GM18858 (cell line): Measurements from ENCODE around the gene HSD3B7.
A peak's percentile ranks its signal among the peaks of the same experiment; 100 is the strongest.

Experiments used
- ATAC-seq: cut with Tn5 transposase; IDR thresholded peaks from one replicate; pipeline ENCODE4 v1.9.1; 2021; ENCODE audit not compliant: unreplicated experiment

The HSD3B7 gene

GRCh38 chr16:30956601-30957455, 28.2 kb upstream of the HSD3B7 start:
- no peak for ATAC-seq

- peak; percentile 47 for ATAC-seq
Observed at GRCh38 chr16:30957456-30958174, 27.4 kb upstream of the HSD3B7 start, which contains the start of gene SETD1A. Gene SETD1A, plus strand, starts transcription at chr16:30957754. Its CDS starts 978 bp downstream, at chr16:30958732.

GRCh38 chr16:30958175-30959079, 26.6 kb upstream of the HSD3B7 start:
- ATAC-seq, result peak; percentile 1

- ATAC-seq, result no peak
Observed at GRCh38 chr16:30961384-30961783, 23.6 kb upstream of the HSD3B7 start.

GRCh38 chr16:30963925-30964511, 21.0 kb upstream of the HSD3B7 start:
- no peak for ATAC-seq

GRCh38 chr16:30964574-30965226, 20.3 kb upstream of the HSD3B7 start:
- no peak for ATAC-seq

GRCh38 chr16:30965436-30965835, 19.6 kb upstream of the HSD3B7 start:
- ATAC-seq, result no peak

GRCh38 chr16:30966033-30966619, 18.9 kb upstream of the HSD3B7 start:
- ATAC-seq, result no peak

- ATAC-seq, result no peak
Observed at GRCh38 chr16:30967795-30968194, 17.2 kb upstream of the HSD3B7 start.

GRCh38 chr16:30969246-30969842, 15.7 kb upstream of the HSD3B7 start:
- ATAC-seq, result no peak

GRCh38 chr16:30971298-30971697, 13.7 kb upstream of the HSD3B7 start:
- ATAC-seq, result no peak

- no peak for ATAC-seq
Observed at GRCh38 chr16:30972872-30973271, 12.1 kb upstream of the HSD3B7 start.

GRCh38 chr16:30974348-30974747, 10.7 kb upstream of the HSD3B7 start:
- ATAC-seq, result no peak

- no peak for ATAC-seq
Observed at GRCh38 chr16:30976486-30976885, 8.5 kb upstream of the HSD3B7 start.

GRCh38 chr16:30977502-30977901, 7.5 kb upstream of the HSD3B7 start:
- ATAC-seq, result no peak

- no peak for ATAC-seq
Observed at GRCh38 chr16:30979170-30980022, 5.6 kb upstream of the HSD3B7 start.

GRCh38 chr16:30980023-30980371, 5.0 kb upstream of the HSD3B7 start:
- no peak for ATAC-seq

- no peak for ATAC-seq
Observed at GRCh38 chr16:30980434-30980833, 4.6 kb upstream of the HSD3B7 start.

- ATAC-seq, result no peak
Observed at GRCh38 chr16:30980959-30981358, 4.0 kb upstream of the HSD3B7 start.
